GM18870 (cell line): Measurements from ENCODE around the gene ZFP14.
"Not testable (repeated sequence)": the region's sequence is repeated elsewhere in the genome, so short reads cannot be mapped to it uniquely, and the experiment has no call there.

Experiments used
- ATAC-seq: cut with Tn5 transposase; IDR thresholded peaks from one replicate; pipeline ENCODE4 v1.9.1; 2021; ENCODE audit warnings: moderate library complexity; ENCODE audit not compliant: unreplicated experiment

ZFP14 gene

DNA sequence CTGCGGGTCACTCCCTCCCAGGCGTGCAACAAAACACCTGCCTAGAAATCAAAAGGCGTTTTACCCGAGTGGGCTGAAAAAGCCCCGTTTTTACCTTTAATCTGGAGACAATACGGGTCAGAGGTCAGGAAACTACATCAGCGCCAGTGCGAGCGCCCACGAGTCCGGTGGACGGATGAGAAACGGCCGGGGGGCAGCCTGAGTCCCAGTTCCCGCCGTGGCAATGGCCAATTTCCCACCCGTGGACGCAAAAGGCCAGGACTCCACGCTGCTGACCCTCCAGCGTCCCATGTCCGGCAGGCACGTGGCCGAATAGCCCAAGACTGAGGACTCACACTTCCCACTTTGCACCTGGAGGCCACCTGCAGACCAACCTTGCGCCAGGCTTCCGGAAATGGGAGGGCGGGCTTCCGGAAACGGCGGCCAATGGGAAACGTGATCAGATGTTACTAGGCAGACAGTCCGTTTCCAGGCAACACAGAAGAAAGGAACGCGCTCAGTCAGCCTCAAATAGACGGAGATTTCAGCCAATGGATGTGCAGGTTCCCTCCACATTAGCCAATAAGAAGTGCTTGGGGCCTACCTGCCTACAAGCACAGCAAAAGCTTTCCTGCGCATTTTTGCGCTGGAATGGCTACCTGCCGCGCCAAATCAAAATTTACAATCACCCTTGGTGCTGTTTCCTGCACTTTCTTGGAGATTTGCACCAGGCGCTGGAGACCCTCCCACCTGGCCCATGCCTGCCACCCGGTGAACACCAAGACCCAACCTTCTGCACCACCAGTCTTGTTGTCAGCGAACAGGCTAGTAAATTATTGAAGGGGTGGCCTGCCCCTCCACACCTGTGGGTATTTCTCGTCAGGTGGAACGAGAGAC, 47.4 kb downstream of the ZFP14 start:
- no peak for ATAC-seq

DNA sequence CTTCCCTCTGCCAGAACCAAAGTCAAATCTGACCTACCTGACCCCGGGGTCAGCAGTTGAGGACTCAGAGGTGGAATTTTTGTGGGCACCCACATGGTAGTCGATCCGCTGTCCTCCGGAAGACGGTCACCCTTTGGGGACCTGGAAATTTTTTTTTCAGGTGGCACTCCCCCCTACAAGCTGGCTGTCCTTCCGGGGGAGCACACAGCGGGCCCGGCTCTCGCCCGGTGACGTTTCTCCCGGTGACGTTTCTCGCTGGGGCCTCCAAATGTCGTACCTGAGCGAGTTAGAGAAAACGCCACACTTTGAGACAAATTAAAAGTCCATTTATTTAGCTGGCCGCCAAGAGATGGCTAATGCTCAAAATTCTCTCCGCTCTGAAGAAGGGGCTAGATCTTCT, 48.8 kb downstream of the ZFP14 start:
- no peak for ATAC-seq

DNA sequence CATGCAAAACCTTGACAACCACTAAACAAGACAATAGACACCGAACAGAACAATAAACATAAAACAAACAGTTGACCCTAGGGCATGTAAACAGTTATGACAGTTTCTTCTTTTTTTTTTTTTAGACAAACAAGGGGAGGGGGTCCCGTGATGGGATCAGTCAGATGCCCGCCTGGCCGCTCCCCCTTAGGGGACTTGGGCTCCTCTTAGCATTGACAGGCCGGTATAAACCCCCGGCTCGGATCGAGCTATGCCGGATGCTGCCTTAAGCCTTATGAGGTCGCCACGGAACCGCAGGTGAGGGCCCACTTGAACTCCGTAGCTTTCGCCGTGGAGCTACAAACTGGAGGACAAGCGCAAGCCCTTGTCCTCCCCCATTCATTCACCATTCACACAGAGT, 49.5 kb downstream of the ZFP14 start:
- ATAC-seq: not testable (repeated sequence)

DNA sequence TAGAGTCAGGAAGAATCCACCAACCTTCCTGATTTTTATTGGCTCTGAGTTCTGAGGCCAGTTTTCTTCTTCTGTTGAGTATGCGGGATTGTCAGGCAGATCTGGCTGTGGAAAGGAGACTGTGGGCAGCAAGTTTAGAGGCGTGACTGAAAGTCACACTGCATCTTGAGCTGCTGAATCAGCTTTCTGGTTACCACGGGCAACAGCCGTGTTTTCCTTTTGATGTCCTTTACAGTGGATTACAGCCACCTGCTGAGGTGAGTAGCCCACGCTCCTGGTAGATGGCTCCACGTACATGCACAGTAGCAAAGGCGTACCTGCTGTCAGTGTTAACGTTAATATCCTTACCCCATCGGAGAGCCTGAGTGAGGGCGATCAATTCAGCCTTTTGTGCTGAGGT, 52.4 kb downstream of the ZFP14 start:
- ATAC-seq: not testable (repeated sequence)

DNA sequence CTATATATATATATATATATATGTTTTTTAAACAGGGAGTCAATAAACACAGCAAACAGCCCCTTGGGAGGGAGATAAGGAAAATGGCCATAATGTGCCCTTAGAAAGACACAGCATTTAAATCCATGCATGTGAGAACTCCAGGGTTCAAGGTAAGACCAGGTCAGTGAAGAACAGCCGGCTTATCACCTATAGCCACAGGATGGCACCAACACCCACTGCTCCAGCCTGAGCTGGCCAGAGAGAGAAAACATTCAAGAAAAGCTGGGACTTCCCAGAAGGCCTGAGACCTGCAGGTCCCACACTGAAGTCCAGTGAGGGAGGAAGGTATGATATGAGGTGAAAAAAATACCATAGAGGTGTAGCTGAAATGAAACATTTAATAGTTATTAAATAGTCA, 63.8 kb downstream of the ZFP14 start:
- ATAC-seq: not testable (repeated sequence)

DNA sequence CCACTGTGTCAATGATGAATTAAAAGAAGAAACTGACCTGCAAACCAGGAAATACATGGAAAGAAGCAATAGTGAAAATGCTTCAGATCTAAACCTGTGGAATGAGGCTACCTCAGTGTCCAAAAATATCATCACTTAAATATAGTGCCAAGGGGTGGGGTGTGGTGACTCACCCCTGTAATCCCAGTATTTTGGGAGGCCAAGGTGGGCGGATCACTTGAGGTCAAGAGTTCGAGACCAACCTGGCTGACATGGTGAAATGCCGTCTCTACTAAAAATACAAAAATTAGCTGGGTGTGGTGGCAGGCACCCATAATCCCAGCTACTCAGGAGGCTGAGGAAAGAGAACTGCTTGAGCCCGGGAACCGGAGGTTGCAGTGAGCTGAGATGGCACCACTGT, 64.9 kb downstream of the ZFP14 start:
- not testable (repeated sequence) for ATAC-seq

DNA sequence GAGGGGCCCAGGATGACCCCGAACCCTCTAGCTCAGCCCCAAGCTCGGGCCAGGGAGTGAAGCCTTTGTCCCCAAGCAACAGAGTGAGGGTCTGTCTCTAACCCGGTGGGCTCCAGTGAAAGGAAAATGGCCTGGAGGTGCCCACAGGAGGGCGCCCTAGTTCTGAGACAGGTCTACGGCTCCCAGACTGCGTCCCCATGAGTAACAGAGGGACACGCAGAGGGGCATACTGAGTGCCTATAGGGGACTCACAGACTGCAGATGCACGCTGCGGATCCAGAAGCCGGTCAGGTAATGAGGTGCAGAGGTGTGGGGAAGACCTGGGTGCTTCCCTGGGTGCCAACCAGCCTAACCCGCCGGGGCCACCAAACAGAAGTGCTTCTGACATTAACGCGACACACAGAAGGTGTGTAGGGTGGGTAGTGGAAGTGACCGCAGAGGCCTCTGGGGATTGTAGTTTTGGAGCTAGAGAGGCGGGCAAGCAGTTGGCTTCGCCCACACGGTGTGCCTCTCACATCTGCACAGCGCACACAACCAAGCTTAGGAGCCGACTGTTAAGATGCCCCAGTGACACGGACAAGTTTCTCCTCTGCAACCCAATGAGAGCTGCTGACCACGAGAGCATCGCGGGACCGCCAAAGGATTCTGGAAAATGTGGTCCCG, 67.8 kb downstream of the ZFP14 start:
- ATAC-seq: not testable (repeated sequence)

DNA sequence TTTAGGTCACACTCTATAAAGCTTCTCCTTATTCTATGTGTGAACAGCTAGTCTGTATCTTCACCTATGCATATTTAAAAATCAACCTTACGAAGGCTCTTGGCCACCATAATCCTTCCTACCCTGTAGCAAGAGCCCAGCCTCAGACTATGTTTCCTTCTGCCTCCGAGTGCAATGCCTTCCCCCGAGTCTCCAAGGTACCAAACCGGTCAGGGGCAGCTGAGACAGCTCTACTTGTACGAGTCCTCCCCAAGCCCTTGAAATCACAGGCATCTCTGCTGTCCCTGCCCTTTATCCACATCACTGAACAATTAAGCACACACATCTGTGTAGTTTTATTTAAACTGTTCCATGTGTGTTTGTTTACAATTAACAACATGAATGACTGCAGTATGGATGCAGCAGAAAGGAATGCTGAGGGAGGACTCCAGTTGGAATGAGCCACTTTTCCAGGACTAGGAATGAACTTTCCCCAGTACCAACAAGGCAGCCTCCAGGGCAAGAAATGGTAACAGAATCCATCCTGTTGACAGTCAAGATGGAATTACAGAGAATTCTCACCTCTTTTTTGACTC, 68.5 kb downstream of the ZFP14 start:
- not testable (repeated sequence) for ATAC-seq

DNA sequence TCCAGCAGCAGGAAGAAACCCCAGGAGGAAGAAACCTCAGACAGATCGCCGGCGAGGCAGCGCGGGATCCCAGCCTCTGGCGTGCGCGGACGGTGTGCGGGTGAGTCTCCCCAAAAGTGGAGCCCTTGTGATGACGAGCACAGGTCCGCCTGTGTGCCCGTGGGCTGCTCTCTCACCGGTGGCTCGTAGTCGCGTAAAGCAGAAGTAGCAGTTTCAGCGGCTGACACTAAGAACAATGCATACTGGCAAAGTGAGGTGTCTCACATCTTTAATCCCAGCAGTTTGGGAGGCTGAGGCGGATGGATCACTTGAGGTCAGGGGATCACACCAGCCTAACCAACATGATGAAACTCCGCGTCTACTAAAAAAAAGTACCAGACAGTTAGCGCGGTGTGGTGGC, 69.2 kb downstream of the ZFP14 start:
- ATAC-seq: not testable (repeated sequence)

DNA sequence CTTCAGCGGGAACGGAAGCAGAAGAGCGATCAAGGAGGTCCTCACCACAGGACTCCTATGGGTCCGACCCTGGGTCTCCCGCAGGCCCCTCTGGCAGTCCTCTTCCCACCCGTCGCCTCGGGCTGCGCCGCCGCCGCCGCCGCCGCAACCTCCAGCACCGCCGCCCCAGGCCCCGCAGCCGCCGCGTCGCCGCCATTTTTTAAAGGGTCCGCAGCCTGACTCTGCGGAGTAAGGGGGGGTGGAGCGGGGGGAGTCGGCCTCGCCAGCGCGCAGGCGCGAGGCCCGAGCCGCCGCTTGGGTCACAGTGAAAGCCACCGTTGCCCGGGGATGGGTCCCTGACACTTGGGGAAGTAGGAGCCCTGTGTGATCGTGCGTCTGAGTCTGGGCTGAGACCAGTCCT, 69.7 kb downstream of the ZFP14 start:
- ATAC-seq: not testable (repeated sequence)

DNA sequence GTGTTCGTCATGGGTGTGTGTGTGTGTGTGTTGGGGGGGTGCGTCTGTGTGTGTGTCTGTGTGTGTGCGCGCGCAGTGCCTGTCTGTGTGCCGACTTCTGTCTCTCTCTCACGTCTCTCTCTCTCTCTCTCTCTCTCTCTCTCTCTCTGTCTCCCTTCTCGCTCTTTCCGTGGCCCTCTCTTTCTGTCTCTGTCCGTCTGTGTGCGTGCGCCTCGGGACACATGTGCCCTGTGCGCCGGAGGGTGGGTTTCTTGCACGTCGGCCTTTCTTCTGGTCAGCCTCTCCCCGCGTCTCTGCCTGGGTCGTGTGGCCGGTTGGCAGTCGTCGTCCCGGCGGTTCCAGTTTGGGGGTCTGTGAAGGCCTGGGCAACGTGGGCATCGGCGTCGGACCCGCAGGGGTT, 86.7 kb downstream of the ZFP14 start:
- ATAC-seq: not testable (repeated sequence)
